GM12892 (cell line): Measurements from ENCODE around the gene TSC22D1.

ENCODE experiments used
- POLR2A ChIP-seq: IDR thresholded peaks from 2 replicates; pipeline ENCODE4 v1.6.1; 2011; ENCODE audit warnings: low read depth, low read length, control low read depth
- POLR2AphosphoS5 ChIP-seq: IDR thresholded peaks from 2 replicates; pipeline ENCODE4 v1.6.1; 2011; ENCODE audit warnings: low read depth, low read length, control low read depth
- TAF1 ChIP-seq: IDR thresholded peaks from 2 replicates; pipeline ENCODE4 v1.6.1; 2011; ENCODE audit warnings: low read depth, mild to moderate bottlenecking, control low read depth, low read length, borderline replicate concordance

GRCh38 chr13:44448373-44448772 is 127.8 kb downstream of the TSC22D1 start:
- no peak for TF ChIP-seq POLR2AphosphoS5
- no peak for TF ChIP-seq POLR2A
- no peak for TF ChIP-seq TAF1
